Stimulated activated CD8-positive, alpha-beta memory T cell treated with anti-CD3 and anti-CD28 coated beads, Interleukin-15, amount 100 ng/mL, for 24 hours (primary cell): ENCODE results near the gene PRRT1B.
"Not testable (repeated sequence)": the region's sequence is repeated elsewhere in the genome, so short reads cannot be mapped to it uniquely, and the experiment has no call there.

Experiments used
- DNase-seq: peaks from one replicate; pipeline ENCODE4 v3.0.0-alpha.2; 2020; ENCODE audit warnings: low read depth

PRRT1B gene

GRCh38 chr9:131522257-131523085, 22.9 kb upstream of the PRRT1B start:
- DNase-seq: no peak

- no peak for DNase-seq
Observed at GRCh38 chr9:131523086-131523388, 22.3 kb upstream of the PRRT1B start.

DNA sequence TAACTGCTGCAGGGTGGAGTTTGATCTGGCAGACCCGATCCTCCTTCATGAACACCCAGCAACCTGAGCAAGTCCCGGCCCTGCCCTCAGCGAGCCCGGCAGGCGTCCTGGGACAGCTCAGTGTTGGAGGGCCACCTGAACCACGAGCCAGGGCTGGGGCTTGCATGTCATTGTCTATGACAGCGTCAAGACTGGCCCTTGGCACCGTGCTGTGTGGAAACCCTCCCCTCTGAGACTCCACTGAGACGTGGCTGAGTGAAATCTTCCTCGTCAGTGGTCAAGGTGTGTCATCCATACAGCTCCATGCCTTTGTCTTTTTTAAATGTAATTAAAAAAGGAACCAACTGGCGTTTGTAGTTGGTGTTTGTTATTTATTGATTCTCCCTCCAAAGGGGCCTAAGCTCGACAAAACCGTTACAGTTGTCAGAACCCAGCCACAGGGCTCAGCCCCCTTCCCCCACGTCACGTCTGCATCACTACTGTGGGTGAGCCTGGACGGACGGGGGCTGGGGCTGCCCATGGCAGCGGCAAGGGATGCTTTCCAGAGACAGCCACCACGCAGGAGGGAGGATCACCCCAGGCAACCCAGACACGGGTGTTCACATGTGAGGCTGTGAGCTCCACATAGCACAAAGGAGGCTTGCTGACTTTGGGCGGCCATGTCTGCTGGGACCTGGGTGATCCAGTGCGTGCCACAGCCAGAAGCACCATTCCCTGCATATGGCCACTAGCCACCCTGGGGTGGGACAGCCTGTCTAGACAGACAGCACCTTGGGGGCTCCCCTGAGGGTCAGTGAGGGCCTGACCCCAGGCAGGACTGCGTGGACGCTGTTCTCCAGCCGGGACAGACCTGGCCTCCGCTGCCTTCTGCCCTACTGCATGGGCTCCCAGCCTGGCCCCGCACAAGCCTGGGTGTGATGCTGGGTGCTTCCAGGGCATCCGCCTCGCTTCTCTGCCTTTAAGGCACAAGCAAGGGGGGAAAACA, 21.6 kb upstream of the PRRT1B start:
- no peak for DNase-seq

GRCh38 chr9:131524665-131525315, 20.5 kb upstream of the PRRT1B start:
- DNase-seq: no peak

GRCh38 chr9:131525643-131526565, 19.4 kb upstream of the PRRT1B start:
- DNase-seq: no peak

DNA sequence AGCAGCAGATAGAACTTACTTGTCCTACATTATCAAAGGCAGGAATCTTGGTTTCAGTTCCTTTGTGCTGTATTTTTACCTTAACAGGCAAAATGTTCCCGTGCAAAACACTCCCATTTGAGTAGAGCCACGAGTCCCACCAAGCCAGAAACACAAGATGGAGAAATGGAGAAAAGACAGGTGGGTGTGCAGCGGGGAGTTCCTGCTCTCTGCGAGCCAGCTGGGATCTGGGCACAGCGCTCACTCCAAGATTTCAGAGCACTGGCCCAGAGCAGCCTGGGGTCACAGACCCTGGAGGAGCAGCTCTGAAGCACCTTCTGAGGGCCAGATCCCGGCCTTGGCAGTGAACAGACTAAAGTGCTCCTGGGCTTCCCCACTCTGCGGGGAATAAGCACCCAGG, 17.1 kb upstream of the PRRT1B start:
- no peak for DNase-seq

DNA sequence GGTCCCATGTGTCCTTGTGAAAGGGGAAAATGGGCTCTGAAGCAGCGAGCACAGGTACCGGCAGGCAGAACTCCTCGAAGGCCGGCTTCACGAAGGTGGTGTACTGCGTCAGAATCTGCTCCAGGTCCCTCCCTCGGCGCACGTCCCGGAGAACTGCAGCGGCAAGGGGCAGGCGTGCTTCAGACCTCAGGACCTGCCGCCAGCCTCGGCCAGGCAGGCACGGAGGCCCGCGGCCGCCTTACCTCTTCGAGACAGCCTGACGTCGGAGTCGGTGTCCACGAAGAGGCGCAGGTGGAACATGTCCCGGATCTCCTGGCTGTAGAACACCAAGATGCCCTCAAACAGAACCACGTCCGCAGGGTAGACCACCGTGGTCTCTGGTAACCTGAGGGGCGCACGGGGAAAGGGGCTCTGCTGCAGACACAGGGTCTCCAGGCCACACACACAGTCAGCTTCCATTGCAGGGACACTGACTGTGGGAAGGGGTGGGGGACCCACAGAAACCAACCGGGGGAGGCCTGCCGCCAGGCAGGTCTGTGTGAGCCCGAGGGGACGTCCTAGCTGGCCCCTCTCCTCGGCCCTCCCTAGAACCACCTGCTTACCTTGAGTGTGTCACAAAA, 16.3 kb upstream of the PRRT1B start:
- DNase-seq: no peak

GRCh38 chr9:131529597-131530545, 15.5 kb upstream of the PRRT1B start:
- no peak for DNase-seq

DNA sequence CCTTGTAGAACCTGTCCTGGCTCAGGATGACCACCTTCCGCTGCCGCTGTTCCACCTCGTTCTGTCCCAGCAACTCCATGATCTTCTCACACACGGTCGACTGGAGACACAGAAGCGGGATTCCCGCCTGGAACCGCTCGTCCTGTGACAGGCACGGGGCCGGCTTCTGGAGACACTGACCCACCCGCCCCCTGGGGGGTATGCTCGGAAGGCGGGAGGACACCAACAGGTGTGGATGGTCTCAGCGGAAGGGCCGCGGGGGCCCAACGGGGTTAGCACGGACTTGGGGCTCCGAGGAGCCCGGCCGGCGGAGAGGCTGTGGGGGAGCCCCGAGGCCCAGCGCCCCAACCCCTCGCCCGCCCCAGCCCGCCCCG, 14.8 kb upstream of the PRRT1B start:
- DNase-seq: no peak

DNA sequence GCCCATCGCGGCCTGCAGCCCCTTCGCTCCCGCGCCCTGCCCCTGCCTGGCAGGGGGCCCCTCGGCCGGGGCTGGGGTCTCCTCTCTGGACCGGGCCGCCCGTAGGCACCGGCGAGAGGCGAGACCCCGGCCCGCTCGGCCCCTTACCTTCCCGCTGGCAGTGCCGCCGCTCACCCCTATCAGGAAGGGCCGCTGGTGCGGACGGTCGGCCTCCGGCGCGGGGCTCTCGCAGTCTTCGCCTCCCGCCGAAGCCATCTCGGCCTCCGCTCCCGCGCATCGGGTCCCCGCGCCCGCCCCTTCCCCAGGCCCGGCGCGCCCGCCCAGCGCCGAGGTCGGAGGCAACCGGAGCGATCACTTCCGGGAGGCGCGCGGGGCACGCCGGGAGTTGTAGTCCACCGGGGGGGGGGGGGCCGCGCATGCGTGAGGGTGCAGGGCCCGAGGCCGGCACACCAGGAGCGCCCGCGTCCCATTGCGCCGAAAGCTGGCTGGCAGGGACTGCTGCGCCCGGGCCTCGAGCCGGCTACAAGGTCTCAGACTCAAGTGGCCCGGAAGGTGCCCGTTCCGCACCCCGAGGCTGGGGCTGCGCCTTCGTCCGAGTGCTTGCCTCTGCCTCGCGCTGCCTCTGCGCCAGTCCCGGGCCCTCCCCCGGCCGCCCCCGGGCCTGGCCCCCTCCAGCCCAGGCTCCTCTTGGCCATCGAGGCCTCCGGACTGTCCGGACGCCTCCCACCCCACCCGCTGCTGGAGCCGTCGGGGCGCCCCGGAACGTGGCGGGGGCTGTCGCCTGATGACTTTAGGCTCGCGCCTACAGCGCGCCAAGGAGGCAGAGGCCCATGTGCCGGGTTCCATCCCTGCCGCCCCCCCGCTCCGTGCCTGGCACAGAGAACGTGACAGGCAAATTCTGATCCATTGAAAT, 14.1 kb upstream of the PRRT1B start, which contains the start of gene UCK1:
UCK1 (minus strand) TSS at position 344 of the 913 bp plus-strand sequence; CDS start at position 255, 89 bp downstream.
- DNase-seq: peak; percentile 46

GRCh38 chr9:131534721-131535237, 10.5 kb upstream of the PRRT1B start:
- no peak for DNase-seq

- DNase-seq: no peak
Observed at GRCh38 chr9:131537946-131538345, 7.4 kb upstream of the PRRT1B start.

DNA sequence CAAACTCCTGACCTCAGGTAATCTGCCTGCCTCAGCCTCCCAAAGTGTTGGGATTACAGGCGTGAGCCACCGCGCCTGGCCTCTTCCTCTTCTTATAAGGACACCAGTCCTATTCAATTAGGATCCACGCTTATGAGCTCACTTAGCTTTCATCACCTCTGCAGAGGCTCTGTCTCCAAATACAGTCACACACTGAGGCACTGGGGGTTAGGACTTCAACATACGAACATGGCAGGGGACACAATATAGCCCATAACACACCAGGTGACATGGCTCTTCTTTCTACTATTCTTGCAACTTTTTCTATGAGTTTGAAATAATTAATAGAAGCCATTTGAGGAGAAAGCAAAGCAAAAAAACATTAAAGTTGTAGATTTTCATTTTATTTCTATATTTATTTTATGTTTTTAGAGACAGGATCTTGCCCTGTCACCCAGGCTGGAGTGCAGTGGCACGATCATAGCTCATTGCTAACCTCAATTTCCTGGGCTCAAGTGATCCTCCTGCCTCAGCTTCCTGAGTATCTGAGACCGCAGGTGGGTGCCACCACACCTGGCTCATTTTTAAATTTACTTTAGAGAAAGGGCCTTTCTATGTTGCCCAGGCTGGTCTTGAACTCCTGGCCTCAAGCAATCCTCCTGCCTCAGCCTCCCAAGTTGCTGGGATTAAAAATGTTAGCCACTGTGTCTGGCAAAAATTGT, 6.0 kb upstream of the PRRT1B start:
- no peak for DNase-seq

DNA sequence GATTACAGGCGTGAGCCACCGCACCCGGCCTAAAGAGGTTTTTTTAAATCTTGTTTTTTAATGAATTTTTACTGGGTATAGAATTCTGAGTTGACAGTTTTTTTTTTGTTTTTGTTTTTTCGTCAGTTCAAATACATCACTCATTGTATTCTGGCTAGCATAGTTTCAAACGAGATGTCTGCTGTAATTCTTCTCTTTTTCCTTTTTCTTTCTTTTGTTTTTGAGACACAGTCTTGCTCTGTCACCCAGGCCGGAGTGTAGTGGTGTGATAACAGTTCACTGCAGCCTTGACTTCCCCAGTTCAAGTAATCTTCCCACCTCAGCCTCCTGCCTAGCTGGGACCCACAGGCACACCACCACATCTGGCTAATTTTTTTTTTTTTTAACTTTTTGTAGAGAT, 2.2 kb upstream of the PRRT1B start:
- no peak for DNase-seq

DNA sequence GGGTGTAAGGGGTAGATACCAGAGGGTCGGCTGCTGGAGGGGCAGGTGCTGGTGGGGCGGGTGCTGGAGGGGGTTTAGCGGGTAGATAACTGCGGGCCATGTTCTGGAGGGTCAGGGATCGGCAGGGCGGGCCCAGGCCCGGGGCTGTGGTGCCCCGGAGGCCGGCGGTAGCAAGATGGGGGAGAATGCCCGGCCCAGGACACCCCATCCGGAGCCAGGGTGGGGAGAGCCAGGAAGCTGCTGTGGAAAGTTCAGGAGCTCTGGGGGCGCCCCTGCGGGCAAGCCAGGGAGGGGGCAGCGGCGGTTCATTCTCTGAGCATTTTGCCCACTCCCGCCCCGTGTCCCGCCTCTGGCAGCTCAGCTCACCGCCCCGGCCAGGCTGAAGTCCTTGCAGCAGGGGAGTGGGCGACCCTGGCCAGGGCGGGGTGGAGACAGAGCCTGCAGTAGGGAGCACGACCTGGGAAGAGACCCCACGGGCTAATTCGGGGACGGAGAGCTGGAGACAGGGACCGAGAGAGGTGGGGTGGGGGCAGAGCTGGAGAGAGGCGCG, 538 bp downstream of the PRRT1B start:
- DNase-seq: no peak

DNA sequence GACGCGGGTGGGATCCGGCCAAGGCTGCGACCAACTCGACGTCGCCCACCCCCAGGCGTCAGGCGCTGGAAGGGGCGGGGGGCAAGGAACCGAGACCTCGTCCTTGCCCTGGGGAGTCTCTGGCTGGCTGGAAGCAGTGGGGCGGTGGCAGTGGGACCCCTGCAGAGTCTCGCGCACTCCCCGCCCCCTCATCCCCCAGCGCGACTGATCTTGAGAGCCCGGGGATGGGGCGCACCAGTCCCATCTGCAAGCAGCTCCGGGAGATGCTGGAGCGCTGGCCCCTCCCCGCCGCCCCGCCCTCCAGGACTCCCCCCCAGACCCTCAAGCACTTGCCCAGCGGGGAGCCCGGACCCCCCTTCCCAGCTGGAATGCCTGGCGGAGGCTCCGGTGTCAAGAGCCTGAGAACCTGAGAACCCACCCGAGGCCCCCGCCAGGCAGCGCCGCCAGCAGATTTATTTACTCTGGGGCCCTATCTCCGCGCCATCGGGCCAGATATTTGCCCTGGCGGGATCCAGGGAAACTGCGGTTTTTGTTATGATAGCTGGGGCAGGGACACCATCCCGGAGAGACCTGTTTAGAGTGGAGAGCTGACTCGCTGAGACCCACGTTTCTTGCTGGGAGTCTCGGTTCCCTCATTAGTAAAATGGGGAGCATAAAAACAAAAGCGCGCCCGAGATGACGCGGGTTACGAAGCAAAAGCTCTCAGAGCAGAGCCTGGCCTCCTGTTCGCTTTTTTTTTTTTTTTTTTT, 1.2 kb downstream of the PRRT1B start:
- no peak for DNase-seq

GRCh38 chr9:131549186-131549585, 3.9 kb downstream of the PRRT1B start:
- DNase-seq: not testable (repeated sequence)
